MCF 10A (cell line): ENCODE measurements around the gene ANP32A. TPM values are rescaled to one million over a fixed set of nuclear protein-coding genes. Genes with fewer than 3 reads are reported as not detected.
A peak's percentile ranks its signal among the peaks of the same experiment; 100 is the strongest.
"Not testable (repeated sequence)": the region's sequence is repeated elsewhere in the genome, so short reads cannot be mapped to it uniquely, and the experiment has no call there.

ENCODE experiments used
- BruUV-seq: library from RNA; stranded (reverse); fragments of 400-500 nt; replicated peaks from 2 replicates; lab custom pipeline; 2021; lab: Mats Ljungman, UMichigan
- CTCF ChIA-PET: fragments of 300-600 bp; sonication (Branson Sonifier 250); formaldehyde crosslinking; extraction: SDS; loops from one replicate; lab custom pipeline; 2021; ENCODE audit warnings: antibody characterized with exemption, inconsistent platforms; lab: Yijun Ruan, JAX
- POLR2A ChIA-PET: fragments of 300-600, 350-650 bp; sonication (Branson Sonifier 250); formaldehyde crosslinking; extraction: SDS; loops from one replicate; lab custom pipeline; 2020; ENCODE audit warnings: antibody characterized with exemption, inconsistent platforms; lab: Yijun Ruan, JAX
- DNase-seq: peaks from one replicate; pipeline ENCODE4 v3.0.0-alpha.2; 2018; ENCODE audit not compliant: unreplicated experiment
- H3K27ac Mint-ChIP-seq: one replicate; pipeline ENCODE4 v1.8.0; 2022; ENCODE audit warnings: mild to moderate bottlenecking, low read depth, mixed read lengths; ENCODE audit not compliant: unreplicated experiment
- H3K27me3 Mint-ChIP-seq: one replicate; pipeline ENCODE4 v1.8.0; 2022; ENCODE audit warnings: mixed read lengths; ENCODE audit not compliant: insufficient read depth, unreplicated experiment
- H3K36me3 Mint-ChIP-seq: one replicate; pipeline ENCODE4 v1.8.0; 2022; ENCODE audit warnings: mild to moderate bottlenecking, moderate library complexity, mixed read lengths; ENCODE audit not compliant: insufficient read depth, unreplicated experiment
- H3K4me1 Mint-ChIP-seq: one replicate; pipeline ENCODE4 v1.8.0; 2022; ENCODE audit warnings: mixed read lengths; ENCODE audit not compliant: insufficient read depth, unreplicated experiment
- H3K4me3 Mint-ChIP-seq: one replicate; pipeline ENCODE4 v1.8.0; 2022; ENCODE audit warnings: mild to moderate bottlenecking, moderate library complexity, mixed read lengths; ENCODE audit not compliant: unreplicated experiment
- H3K9me3 Mint-ChIP-seq: one replicate; pipeline ENCODE4 v1.8.0; 2022; ENCODE audit warnings: mixed read lengths; ENCODE audit not compliant: unreplicated experiment
- CTCF ChIP-seq: fragments of 200-600 bp; IDR thresholded peaks from one replicate; pipeline ENCODE4 v1.8.0; 2022; ENCODE audit warnings: antibody characterized with exemption, mild to moderate bottlenecking; ENCODE audit not compliant: unreplicated experiment
- intact Hi-C: fragments of 100-400 bp; cut with micrococcal nuclease; formaldehyde crosslinking; loops from 2 replicates; pipeline ENCODE4 v1.14.1; 2022
- total RNA-seq: library from RNA; stranded (reverse); gene quantifications from 2 replicates; pipeline ENCODE4 v1.2.3, GENCODE V29; 2022

The ANP32A gene
- total RNA-seq, 1 experiment from 2014 or later: 150 TPM

DNA sequence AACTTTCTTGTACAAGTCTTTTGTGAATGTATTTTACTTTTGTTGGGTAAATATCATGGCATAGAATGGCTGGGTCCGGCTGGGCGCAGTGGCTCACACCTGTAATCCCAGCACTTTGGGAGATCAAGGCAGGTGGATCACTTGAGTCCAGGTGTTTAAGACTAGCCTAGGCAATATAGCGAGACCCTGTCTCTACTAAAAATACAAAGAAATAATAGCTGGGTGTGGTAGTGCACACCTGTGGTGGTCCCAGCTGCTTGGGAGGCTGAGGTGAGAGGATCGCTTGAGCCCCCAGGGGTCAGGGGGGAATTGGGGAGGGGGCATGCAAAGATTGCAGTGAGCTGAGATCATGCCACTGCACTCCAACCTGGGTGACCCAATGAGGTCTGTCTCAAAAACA, 52.9 kb downstream of the ANP32A start:
- no peak for DNase-seq
- no peak overlapping the region for H3K27ac Mint-ChIP-seq
- peaks cover 19% of the 10 kb centered on the region for H3K4me1 Mint-ChIP-seq
- no peaks in the 10 kb centered on the region for H3K36me3 Mint-ChIP-seq
- H3K4me3 Mint-ChIP-seq: no peak overlapping the region
- H3K27me3 Mint-ChIP-seq: no peaks in the 10 kb centered on the region
- no TSS peak for BruUV-seq
- TF ChIP-seq CTCF: no peak
- ChIA-PET CTCF (interaction anchor here (0.6 to 0.8 kb wide), 3 partner anchors 17 to 218 kb away, joined by 3 read pairs; no protein-coding TSS in a partner anchor), POLR2A (interaction anchor here (0.6 to 1.0 kb wide), 3 partner anchors 23 to 66 kb away, joined by 3 to 4 read pairs (median 3); no protein-coding TSS in a partner anchor)
- no peaks in the 10 kb centered on the region for H3K9me3 Mint-ChIP-seq
- intact Hi-C loops: no loop called here

- Mint-ChIP-seq H3K36me3 (no peaks in the 10 kb centered on the region), H3K27ac (no peak overlapping the region), H3K9me3 (no peaks in the 10 kb centered on the region), H3K27me3 (no peaks in the 10 kb centered on the region), H3K4me1 (peaks cover 19% of the 10 kb centered on the region), H3K4me3 (no peak overlapping the region)
- no peak for TF ChIP-seq CTCF
- CTCF ChIA-PET: interaction anchor here (0.6 to 0.7 kb wide), 2 partner anchors 333 to 458 kb away, joined by 3 to 5 read pairs; no protein-coding TSS in a partner anchor
- no peak for DNase-seq
- no TSS peak for BruUV-seq
- intact Hi-C loops: no loop called here
- POLR2A ChIA-PET: no interaction called here
Observed at GRCh38 chr15:68765602-68766368, 54.9 kb downstream of the ANP32A start.

GRCh38 chr15:68764090-68764489, 56.6 kb downstream of the ANP32A start:
- no TSS peak for BruUV-seq
- Mint-ChIP-seq H3K9me3 (no peaks in the 10 kb centered on the region), H3K27me3 (peaks cover 13% of the 10 kb centered on the region), H3K36me3 (no peaks in the 10 kb centered on the region), H3K4me3 (no peak overlapping the region), H3K27ac (no peak overlapping the region), H3K4me1 (peaks cover 19% of the 10 kb centered on the region)
- peak; percentile 37 for DNase-seq
- ChIA-PET CTCF (interaction anchor here (0.6 to 1.1 kb wide), 3 partner anchors 90 to 142 kb away, joined by 3 to 5 read pairs (median 3); no protein-coding TSS in a partner anchor), POLR2A (interaction anchor here (0.6 to 0.8 kb wide), 2 partner anchors 31 to 396 kb away, joined by 3 read pairs; partner anchors contain the start of gene GLCE)
- intact Hi-C loops: no loop called here
- no peak for TF ChIP-seq CTCF

- Mint-ChIP-seq H3K4me3 (no peak overlapping the region), H3K9me3 (no peaks in the 10 kb centered on the region), H3K4me1 (peaks cover 11% of the 10 kb centered on the region), H3K27me3 (peaks cover 13% of the 10 kb centered on the region), H3K27ac (no peak overlapping the region), H3K36me3 (no peaks in the 10 kb centered on the region)
- CTCF ChIA-PET: interaction anchor here (0.7 to 0.9 kb wide), 3 partner anchors 35 to 113 kb away, joined by 3 to 5 read pairs (median 5); no protein-coding TSS in a partner anchor
- POLR2A ChIA-PET: interaction anchor here (0.8 to 1.7 kb wide), 3 partner anchors 32 to 58 kb away, joined by 3 read pairs; partner anchors contain the start of gene ANP32A
- BruUV-seq: no TSS peak
- no peak for DNase-seq
- no peak for TF ChIP-seq CTCF
- intact Hi-C loops: no loop called here
Observed at GRCh38 chr15:68763063-68763462, 57.6 kb downstream of the ANP32A start.

DNA sequence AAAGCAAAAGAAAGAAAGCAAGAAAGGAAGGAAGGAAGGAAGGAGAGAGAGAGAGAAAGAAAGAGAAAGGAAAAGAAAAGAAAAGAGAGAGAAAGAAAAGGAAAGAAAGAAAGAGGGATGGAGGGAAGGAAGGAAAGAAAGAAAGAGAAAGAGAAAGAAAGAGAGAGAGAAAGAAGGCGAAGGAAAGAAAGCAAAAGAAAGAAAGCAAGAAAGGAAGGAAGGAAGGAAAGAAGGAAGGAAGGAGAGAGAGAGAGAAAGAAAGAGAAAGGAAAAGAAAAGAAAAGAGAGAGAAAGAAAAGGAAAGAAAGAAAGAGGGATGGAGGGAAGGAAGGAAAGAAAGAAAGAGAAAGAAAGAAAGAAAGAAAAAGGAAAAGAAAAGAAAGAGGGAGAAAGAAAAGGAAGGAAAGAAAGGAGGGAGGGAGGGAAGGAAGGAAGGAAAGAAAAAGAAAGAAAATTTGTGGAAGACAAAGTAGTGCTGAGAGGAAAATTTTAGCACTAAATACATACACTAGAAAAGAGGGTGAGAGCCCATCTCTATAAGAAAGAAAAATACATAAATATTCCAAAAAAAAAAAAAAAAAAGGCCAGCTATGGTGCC, 60.6 kb downstream of the ANP32A start:
- H3K27ac Mint-ChIP-seq, H3K36me3 Mint-ChIP-seq, intact Hi-C loops, POLR2A ChIA-PET, BruUV-seq, DNase-seq, H3K4me1 Mint-ChIP-seq, H3K4me3 Mint-ChIP-seq, H3K9me3 Mint-ChIP-seq, CTCF ChIA-PET: not testable (repeated sequence)
- peaks cover 26% of the 10 kb centered on the region for H3K27me3 Mint-ChIP-seq
